Small intestine (tissue), 7 donors: ENCODE data around the gene ARHGAP10. TPM values are rescaled to one million over a fixed set of nuclear protein-coding genes. Genes with fewer than 3 reads are reported as not detected.

Experiments
- DNase-seq, 2 donors: peaks; one replicate each; pipeline versions ENCODE4 v3.0.0 to v3.0.0-alpha.2; 2013
- FAIRE-seq: peaks from 2 replicates; lab custom pipeline; 2012; peaks lifted over from hg19 to GRCh38; lab: Jason Lieb, UNC
- H3K27ac ChIP-seq, 3 donors: one replicate each; pipeline ENCODE4 v1.5.1; 2013; ENCODE audit warnings: low read length in 2 of 3, mild to moderate bottlenecking in 2 of 3, control low read depth in 1 of 3, inconsistent platforms in 1 of 3, low read depth in 1 of 3, moderate library complexity in 1 of 3
- H3K27me3 ChIP-seq, 3 donors: one replicate each; pipeline ENCODE4 v1.6.1; 2013; ENCODE audit warnings: low read length in 3 of 3, inconsistent platforms in 1 of 3; ENCODE audit not compliant: control insufficient read depth in 3 of 3, insufficient read depth in 3 of 3
- H3K36me3 ChIP-seq, 3 donors: one replicate each; pipeline ENCODE4 v1.6.1; 2013; ENCODE audit warnings: low read length in 3 of 3, inconsistent platforms in 1 of 3, low read depth in 1 of 3, mild to moderate bottlenecking in 1 of 3, moderate library complexity in 1 of 3; ENCODE audit not compliant: control insufficient read depth in 3 of 3, insufficient read depth in 2 of 3
- H3K4me1 ChIP-seq, 3 donors: one replicate each; pipeline ENCODE4 v1.6.1; 2013; ENCODE audit warnings: low read length in 2 of 3, inconsistent platforms in 1 of 3, low read depth in 1 of 3, mild to moderate bottlenecking in 1 of 3, moderate library complexity in 1 of 3; ENCODE audit not compliant: control insufficient read depth in 3 of 3, insufficient read depth in 2 of 3
- H3K4me3 ChIP-seq, 3 donors: one replicate each; pipeline ENCODE4 v1.5.1; 2013; ENCODE audit warnings: low read length in 3 of 3, control low read depth in 1 of 3, inconsistent platforms in 1 of 3, low read depth in 1 of 3, mild to moderate bottlenecking in 1 of 3, moderate library complexity in 1 of 3
- H3K9me3 ChIP-seq, 2 donors: one replicate each; pipeline ENCODE4 v1.6.1; 2013; ENCODE audit warnings: low read depth in 1 of 2, low read length in 1 of 2; ENCODE audit not compliant: control insufficient read depth in 2 of 2, insufficient read depth in 1 of 2
- WGBS, 3 donors: extraction: QIAGEN DNeasy Blood & Tissue Kit; methylation state at CpG; one replicate each; pipeline ENCODE4 v1.1.7; 2013; 5-methylcytosine and 5-hydroxymethylcytosine counted together
- polyA plus RNA-seq, 4 donors: library from polyadenylated mRNA; stranded (reverse) in 3 of 4; unstranded in 1 of 4; fragments of 200-250 nt in 3 of 4; fragments of 120-200 nt in 1 of 4; gene quantifications; one replicate each; pipeline versions ENCODE4 v1.2.1 to v1.2.3, GENCODE V29; 2013
- donor health status: healthy with polysubstance abuse.
- donor health status: control.
- donor health status: control.
- donor health status: Bipolar disorder and iron deficiency.
- donor health status: healthy.

The ARHGAP10 gene
- polyA plus RNA-seq, 4 donors: 3.4 to 13.2 (median 6.7) TPM

DNA sequence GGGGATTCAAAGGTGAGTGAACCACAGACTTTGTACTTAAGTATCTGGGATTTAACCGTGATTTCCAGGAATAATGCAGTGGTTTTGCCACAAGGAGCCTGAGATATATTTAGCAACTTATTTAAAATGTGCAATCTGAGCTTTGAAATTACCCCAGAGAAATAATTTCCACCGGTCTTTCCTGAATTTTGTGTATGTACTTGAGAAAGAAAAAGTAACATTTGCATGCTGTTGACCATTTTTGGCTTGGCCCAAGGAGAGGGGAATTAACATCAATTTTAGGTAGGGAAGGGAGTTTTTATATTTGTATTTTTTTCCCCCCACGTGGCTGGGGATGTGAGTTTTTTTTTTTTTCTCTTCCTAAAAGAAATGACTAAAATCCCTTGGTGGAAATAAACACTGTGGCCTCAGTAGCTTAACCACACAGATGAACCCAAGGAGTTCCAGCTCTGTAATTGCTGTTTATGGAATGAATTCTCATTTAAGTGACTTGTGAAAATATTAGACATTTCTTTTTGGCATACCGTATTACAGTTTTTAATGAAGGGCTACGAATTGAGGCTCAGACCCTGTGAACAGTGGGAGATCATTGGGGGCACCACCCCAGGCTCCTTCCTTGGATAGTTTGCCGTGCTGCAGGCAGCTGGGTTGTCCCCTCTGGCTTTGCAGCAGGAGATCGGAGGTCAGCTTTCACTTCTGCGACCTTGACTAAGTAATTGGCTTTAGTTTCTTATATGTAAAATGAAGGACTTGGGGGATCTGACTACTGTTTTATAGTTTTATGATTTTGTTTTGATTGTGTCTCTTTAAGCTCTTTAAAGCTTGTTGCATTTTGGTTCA, 116.1 kb downstream of the ARHGAP10 start:
- H3K9me3 ChIP-seq: peaks cover 0 to 2% of the 10 kb centered on the region in 2 donors
- WGBS, 3 donors: 71 to 80% (median 79%) methylated on average over 8 of the region's 8 CpGs
- H3K27me3 ChIP-seq: no peaks in the 10 kb centered on the region
- H3K4me3 ChIP-seq: no peak overlapping the region
- no peak overlapping the region for H3K27ac ChIP-seq
- FAIRE-seq (no peak), DNase-seq (no peak)
- peaks cover 0 to 7% (median 0%) of the 10 kb centered on the region in 3 donors for H3K4me1 ChIP-seq
- peaks cover 0 to 5% (median 3%) of the 10 kb centered on the region in 3 donors for H3K36me3 ChIP-seq

DNA sequence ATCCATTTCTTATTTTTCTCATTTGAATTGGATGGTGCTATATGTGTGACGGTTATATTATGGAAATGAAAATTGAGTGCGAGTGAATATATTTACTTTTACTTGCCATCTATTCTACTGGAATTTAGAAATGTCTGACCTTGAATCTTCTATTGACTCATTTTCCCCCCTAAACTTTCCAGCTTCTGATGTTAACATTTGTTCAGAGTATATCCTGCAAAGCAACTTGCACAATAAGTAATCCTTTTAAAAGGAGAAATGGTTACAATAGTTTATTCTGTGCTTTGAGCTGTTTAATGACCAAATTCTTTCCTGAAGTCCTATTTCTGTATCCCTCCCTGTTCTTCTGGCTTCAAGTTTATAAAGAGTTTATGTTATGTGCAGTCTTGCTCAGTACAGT, 116.7 kb downstream of the ARHGAP10 start:
- Histone ChIP-seq H3K36me3 (peaks cover 0 to 5% (median 3%) of the 10 kb centered on the region in 3 donors), H3K4me1 (peaks cover 0 to 7% (median 0%) of the 10 kb centered on the region in 3 donors), H3K27ac (no peak overlapping the region), H3K4me3 (no peak overlapping the region), H3K27me3 (no peaks in the 10 kb centered on the region), H3K9me3 (peaks cover 0 to 2% of the 10 kb centered on the region in 2 donors)
- DNase-seq (no peak), FAIRE-seq (no peak)
- 94 to 96% (median 95%) methylated on average over 2 of the region's 2 CpGs for WGBS, 3 donors

DNA sequence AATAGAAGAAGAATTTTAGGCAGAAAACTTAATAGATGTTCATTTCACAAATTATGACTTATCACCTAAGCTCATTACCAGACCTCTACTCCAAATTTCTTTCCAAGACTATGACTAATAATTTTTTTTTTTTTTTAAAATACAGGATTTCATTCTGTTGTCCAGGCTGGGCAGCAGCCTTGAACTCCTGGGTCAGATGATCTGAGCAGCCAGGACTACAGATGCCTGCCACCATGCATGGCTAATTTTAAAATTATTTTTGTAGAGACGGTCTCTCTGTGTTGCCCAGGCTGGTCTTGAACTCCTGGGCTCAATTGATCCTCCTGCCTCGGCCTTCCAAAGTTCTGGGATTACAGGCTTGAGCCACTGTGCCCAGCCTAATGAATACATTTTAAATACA, 119.2 kb downstream of the ARHGAP10 start:
- peaks cover 0 to 5% (median 3%) of the 10 kb centered on the region in 3 donors for H3K36me3 ChIP-seq
- WGBS, 3 donors: 91 to 95% (median 93%) methylated on average over 2 of the region's 2 CpGs
- no peak for FAIRE-seq
- H3K27ac ChIP-seq: no peak overlapping the region
- H3K4me3 ChIP-seq: no peak overlapping the region
- DNase-seq: no peak
- H3K27me3 ChIP-seq: no peaks in the 10 kb centered on the region
- H3K4me1 ChIP-seq: peaks cover 0 to 7% (median 0%) of the 10 kb centered on the region in 3 donors
- peaks cover 0 to 2% of the 10 kb centered on the region in 2 donors for H3K9me3 ChIP-seq

DNA sequence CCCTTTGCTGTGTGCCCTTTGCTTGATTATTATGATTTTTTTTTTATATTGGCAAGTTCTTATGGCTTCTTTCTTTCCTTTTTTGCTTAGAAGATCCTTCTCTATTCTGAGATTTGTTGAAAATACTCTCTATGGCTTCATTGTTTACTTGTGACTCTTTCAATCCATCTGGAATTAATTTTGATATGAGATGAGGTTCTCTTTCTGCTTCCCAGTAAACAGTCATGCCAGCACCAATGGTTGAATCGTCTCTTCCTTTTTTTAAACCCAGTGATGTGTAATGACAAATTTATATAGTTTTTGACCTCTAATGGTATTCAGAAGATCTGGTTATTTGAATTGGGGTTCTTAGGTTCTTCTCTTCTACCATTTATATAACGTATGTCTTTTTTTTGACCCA, 121.8 kb downstream of the ARHGAP10 start:
- Histone ChIP-seq H3K9me3 (peaks cover 0 to 2% of the 10 kb centered on the region in 2 donors), H3K27ac (no peak overlapping the region), H3K27me3 (no peaks in the 10 kb centered on the region), H3K36me3 (peaks cover 0 to 5% (median 0%) of the 10 kb centered on the region in 3 donors), H3K4me1 (no peaks in the 10 kb centered on the region), H3K4me3 (no peak overlapping the region)
- FAIRE-seq: no peak
- 71 to 93% (median 92%) methylated on average over 2 of the region's 2 CpGs for WGBS, 3 donors
- DNase-seq: no peak

DNA sequence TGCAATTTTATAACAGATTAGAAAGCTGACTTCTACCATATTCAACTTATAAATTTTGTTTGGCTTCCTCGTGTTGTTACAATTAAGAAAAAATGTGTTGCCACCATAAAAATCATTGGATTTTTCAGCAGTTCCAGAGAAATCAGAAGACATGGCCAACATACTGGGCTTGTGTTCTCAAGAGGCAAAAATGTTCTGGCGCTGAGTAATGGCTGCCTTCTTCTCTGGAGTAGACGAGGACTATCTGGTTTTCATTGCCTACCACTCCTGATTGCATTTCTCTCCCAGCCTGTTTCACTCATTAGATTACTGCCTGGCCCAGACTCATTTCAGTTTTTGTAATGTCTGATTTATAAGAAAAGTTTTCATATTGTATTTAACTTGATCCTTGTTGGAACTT, 122.3 kb downstream of the ARHGAP10 start:
- Histone ChIP-seq H3K9me3 (peaks cover 0 to 2% of the 10 kb centered on the region in 2 donors), H3K27ac (no peak overlapping the region), H3K36me3 (peaks cover 0 to 5% (median 0%) of the 10 kb centered on the region in 3 donors), H3K4me3 (no peak overlapping the region), H3K4me1 (no peaks in the 10 kb centered on the region), H3K27me3 (no peaks in the 10 kb centered on the region)
- FAIRE-seq: no peak
- no peak for DNase-seq
- WGBS, 3 donors: 85 to 94% (median 88%) methylated on average over 3 of the region's 3 CpGs

DNA sequence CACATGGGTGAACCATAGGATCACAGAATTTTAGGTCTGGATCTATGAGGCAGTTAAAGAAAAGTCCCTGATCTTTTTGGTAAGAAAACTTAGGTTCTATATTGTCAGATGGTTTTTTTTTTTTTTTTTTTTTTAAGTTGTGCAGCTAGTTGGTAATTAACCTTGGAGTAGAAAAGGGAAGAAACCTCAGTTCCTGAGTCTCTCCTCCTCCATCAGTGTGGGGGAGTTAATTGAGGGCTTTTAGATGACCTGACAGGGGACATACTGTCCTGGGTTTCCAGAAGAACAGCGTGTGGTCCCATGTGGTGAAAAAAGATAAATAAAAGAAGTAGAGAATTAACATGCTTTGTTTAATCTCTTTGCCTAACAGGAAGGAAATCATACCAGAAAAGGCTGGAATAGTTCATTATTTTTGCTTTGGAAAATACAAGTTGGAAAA, 123.7 kb downstream of the ARHGAP10 start:
- no peaks in the 10 kb centered on the region for H3K27me3 ChIP-seq
- FAIRE-seq: no peak

DNA sequence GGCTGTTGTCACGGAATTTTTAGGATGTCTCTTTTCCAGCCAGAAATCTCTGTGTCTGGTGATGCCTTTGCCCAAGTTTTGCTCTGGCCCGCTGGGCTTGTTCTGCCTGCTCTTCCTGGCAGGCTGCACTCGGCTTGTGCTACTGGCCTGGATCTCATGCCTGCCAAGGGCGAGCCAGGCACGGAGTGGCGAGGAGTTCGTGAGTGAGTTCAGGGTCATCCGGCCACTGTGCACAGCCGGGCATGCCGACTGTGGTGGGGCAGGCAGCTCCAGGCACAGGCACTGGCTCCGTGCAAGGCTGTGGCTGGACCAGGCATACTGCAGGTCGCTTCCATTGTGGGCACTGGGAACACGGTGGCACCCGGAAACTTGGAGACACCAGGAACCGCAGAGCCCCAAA, 129.1 kb downstream of the ARHGAP10 start:
- FAIRE-seq (no peak), DNase-seq (no peak)
- Histone ChIP-seq H3K4me1 (no peaks in the 10 kb centered on the region), H3K4me3 (no peak overlapping the region), H3K27me3 (no peaks in the 10 kb centered on the region), H3K36me3 (peaks cover 0 to 12% (median 0%) of the 10 kb centered on the region in 3 donors), H3K9me3 (peaks cover 0 to 10% of the 10 kb centered on the region in 2 donors), H3K27ac (no peak overlapping the region)
- 93 to 97% (median 96%) methylated on average over 15 of the region's 15 CpGs for WGBS, 3 donors

More for the DNA sequence above, 123.7 kb downstream of the ARHGAP10 start:
- no peak overlapping the region for H3K27ac ChIP-seq
- H3K9me3 ChIP-seq: no peaks in the 10 kb centered on the region
- H3K4me3 ChIP-seq: no peak overlapping the region
- H3K4me1 ChIP-seq: no peaks in the 10 kb centered on the region
- no peak for DNase-seq
- no peaks in the 10 kb centered on the region for H3K36me3 ChIP-seq
- WGBS, 3 donors: 69 to 90% (median 71%) methylated on average over 1 of the region's 1 CpG

DNA sequence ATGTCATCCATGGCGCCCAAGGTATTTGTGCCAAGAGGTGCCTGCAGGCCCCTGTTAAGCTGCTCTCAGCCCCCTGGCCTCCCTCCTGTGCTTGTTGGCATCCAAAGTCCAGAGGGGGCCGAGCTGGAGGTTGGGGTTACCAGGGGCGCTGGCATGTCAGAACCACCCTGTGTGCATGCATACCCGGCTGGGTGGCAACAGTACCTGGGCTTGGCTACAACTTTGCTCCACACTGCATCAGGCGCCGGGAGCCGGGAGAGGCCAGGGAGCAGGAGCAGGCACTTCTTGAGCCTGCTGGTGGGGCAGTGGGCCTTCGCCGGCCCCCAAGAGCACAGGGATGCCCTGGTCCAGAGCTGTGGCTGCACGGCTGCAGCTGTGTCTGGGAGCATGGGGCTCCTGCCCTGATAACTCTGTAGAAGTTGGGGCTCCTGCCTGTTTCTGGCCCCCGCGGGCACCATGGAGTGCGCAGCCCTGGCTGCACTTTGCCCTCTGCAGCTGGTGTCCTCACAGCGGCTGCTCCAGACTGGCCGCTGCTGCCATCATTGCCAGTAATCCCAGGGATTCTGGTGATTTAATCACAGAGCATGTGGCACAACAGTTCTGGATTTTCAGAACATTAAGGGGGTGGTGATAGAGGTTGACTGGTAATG, 130.3 kb downstream of the ARHGAP10 start:
- 55 to 89% (median 78%) methylated on average over 13 to 15 of the region's 15 CpGs for WGBS, 3 donors
- no peak overlapping the region for H3K4me3 ChIP-seq
- no peak overlapping the region for H3K27ac ChIP-seq
- FAIRE-seq (no peak), DNase-seq (peak in 1 of 2 donors; percentile 24)
- no peaks in the 10 kb centered on the region for H3K27me3 ChIP-seq
- peaks cover 0 to 10% of the 10 kb centered on the region in 2 donors for H3K9me3 ChIP-seq
- peaks cover 0 to 12% (median 0%) of the 10 kb centered on the region in 3 donors for H3K36me3 ChIP-seq
- H3K4me1 ChIP-seq: no peaks in the 10 kb centered on the region
